SK-N-SH (cell line): ENCODE results near the gene PFDN1.
A peak's percentile ranks its signal among the peaks of the same experiment; 100 is the strongest.

Experiments used
- EP300 ChIP-seq, 2 experiments: IDR thresholded peaks; 2 replicates each; pipeline versions ENCODE4 v1.4.0 to v1.6.1; 2012; ENCODE audit warnings: borderline replicate concordance in 1 of 2, low read depth in 1 of 2, low read length in 1 of 2
- FOXM1 ChIP-seq: IDR thresholded peaks from 2 replicates; pipeline ENCODE4 v1.4.0; 2012; ENCODE audit warnings: low read depth, mild to moderate bottlenecking
- GABPA ChIP-seq: IDR thresholded peaks from 2 replicates; pipeline ENCODE4 v1.4.0; 2012; ENCODE audit warnings: low read depth, mild to moderate bottlenecking
- POLR2AphosphoS5 ChIP-seq: IDR thresholded peaks from 2 replicates; pipeline ENCODE4 v1.6.1; 2012; ENCODE audit warnings: low read depth, low read length
- RAD21 ChIP-seq: IDR thresholded peaks from 2 replicates; pipeline ENCODE4 v1.6.1; 2012; ENCODE audit warnings: mild to moderate bottlenecking, low read length
- RFX5 ChIP-seq: IDR thresholded peaks from 2 replicates; pipeline ENCODE4 v1.6.1; 2012; ENCODE audit warnings: mild to moderate bottlenecking, improper control_type of control experiment, low read length
- TF ChIP-seq, protein P1 (sequence below): IDR thresholded peaks from 2 replicates; pipeline ENCODE4 v1.4.0; 2012; ENCODE audit warnings: low read depth
- TF ChIP-seq, protein P2 (sequence below): fragments of 200-600 bp; sonication (generic); IDR thresholded peaks from 2 replicates; pipeline ENCODE4 v1.6.1; 2017; ENCODE audit warnings: antibody characterized with exemption, mild to moderate bottlenecking, moderate library complexity
- TF ChIP-seq, protein P3 (sequence below): IDR thresholded peaks from 2 replicates; pipeline ENCODE4 v1.6.1; 2012; ENCODE audit warnings: mild to moderate bottlenecking, low read depth, low read length, moderate library complexity

DNA sequence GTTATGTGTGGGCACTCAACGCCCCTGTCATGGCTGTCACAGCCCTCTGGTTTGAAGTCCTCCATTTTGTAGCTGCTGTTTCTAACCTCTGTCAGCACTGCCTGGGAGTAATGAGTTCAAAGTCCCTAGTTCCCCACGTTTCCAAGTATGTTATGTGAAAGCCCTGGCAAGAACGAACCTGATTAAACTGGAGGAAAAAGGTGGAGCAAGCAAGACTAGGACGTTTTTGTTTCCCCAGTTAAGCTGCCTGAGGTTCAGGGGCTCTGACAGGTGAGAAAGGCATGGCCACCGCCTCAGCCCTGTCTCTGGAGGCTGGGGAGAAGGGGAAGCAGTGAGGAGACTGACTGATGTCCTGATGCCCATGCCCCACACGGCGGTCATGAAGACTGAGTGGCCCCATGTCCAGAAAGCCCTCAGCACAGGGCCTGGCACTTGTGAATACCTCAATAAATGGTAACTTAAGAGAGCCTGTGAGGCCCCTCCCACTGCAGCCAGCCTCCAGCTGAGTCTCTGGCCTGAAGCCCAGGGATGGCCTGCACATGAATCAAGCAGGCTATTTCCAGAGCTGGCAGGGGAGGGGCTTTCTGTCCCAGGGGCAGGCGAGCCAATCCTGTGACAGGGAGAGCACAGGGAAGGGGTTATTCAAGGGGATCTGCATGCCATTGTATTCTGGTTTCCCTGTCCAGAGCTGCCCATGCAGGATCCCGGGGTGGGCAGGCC, 61.8 kb downstream of the PFDN1 start:
- TF ChIP-seq, protein P1, sequence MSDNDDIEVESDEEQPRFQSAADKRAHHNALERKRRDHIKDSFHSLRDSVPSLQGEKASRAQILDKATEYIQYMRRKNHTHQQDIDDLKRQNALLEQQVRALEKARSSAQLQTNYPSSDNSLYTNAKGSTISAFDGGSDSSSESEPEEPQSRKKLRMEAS: peak; percentile 57
- TF ChIP-seq POLR2AphosphoS5: peak; percentile 30; the same call in 1 of the 2 replicates
- TF ChIP-seq, protein P2, sequence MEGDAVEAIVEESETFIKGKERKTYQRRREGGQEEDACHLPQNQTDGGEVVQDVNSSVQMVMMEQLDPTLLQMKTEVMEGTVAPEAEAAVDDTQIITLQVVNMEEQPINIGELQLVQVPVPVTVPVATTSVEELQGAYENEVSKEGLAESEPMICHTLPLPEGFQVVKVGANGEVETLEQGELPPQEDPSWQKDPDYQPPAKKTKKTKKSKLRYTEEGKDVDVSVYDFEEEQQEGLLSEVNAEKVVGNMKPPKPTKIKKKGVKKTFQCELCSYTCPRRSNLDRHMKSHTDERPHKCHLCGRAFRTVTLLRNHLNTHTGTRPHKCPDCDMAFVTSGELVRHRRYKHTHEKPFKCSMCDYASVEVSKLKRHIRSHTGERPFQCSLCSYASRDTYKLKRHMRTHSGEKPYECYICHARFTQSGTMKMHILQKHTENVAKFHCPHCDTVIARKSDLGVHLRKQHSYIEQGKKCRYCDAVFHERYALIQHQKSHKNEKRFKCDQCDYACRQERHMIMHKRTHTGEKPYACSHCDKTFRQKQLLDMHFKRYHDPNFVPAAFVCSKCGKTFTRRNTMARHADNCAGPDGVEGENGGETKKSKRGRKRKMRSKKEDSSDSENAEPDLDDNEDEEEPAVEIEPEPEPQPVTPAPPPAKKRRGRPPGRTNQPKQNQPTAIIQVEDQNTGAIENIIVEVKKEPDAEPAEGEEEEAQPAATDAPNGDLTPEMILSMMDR: no peak
- TF ChIP-seq RAD21: peak; percentile 3; the same call in 1 of the 2 replicates
- TF ChIP-seq GABPA: no peak
- no peak for TF ChIP-seq FOXM1
- no peak for TF ChIP-seq RFX5
- TF ChIP-seq, protein P3, sequence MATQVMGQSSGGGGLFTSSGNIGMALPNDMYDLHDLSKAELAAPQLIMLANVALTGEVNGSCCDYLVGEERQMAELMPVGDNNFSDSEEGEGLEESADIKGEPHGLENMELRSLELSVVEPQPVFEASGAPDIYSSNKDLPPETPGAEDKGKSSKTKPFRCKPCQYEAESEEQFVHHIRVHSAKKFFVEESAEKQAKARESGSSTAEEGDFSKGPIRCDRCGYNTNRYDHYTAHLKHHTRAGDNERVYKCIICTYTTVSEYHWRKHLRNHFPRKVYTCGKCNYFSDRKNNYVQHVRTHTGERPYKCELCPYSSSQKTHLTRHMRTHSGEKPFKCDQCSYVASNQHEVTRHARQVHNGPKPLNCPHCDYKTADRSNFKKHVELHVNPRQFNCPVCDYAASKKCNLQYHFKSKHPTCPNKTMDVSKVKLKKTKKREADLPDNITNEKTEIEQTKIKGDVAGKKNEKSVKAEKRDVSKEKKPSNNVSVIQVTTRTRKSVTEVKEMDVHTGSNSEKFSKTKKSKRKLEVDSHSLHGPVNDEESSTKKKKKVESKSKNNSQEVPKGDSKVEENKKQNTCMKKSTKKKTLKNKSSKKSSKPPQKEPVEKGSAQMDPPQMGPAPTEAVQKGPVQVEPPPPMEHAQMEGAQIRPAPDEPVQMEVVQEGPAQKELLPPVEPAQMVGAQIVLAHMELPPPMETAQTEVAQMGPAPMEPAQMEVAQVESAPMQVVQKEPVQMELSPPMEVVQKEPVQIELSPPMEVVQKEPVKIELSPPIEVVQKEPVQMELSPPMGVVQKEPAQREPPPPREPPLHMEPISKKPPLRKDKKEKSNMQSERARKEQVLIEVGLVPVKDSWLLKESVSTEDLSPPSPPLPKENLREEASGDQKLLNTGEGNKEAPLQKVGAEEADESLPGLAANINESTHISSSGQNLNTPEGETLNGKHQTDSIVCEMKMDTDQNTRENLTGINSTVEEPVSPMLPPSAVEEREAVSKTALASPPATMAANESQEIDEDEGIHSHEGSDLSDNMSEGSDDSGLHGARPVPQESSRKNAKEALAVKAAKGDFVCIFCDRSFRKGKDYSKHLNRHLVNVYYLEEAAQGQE: no peak
- TF ChIP-seq EP300 (IDR thresholded peaks at IDR 0.05; ENCODE audit: borderline replicate concordance in 1 of 2, low read depth in 1 of 2, low read length in 1 of 2): 0 out of 4 replicates have a peak, but pooled peaks of 1 of the 2 experiments have one; percentile 34
